Kidney (tissue), 14 donors: ENCODE data around the gene PCDH15. TPM values are rescaled to one million over a fixed set of nuclear protein-coding genes. Genes with fewer than 3 reads are reported as not detected.
A peak's percentile ranks its signal among the peaks of the same experiment; 100 is the strongest.

ENCODE experiments used
- DNase-seq, 5 donors: peaks; one replicate each; pipeline ENCODE4 v3.0.0-alpha.2; 2013 to 2020
- FAIRE-seq: peaks from 2 replicates; lab custom pipeline; 2012; peaks lifted over from hg19 to GRCh38; lab: Jason Lieb, UNC
- H3K27ac ChIP-seq, 2 donors: one replicate each; pipeline ENCODE4 v1.7.0; 2013; ENCODE audit warnings: low read depth in 2 of 2, low read length in 2 of 2, inconsistent platforms in 1 of 2
- H3K27me3 ChIP-seq: one replicate; pipeline ENCODE4 v1.7.1; 2013; ENCODE audit warnings: low read length, inconsistent platforms; ENCODE audit not compliant: control insufficient read depth, insufficient read depth
- H3K36me3 ChIP-seq, 3 donors: one replicate each; pipeline versions ENCODE4 v1.7.0 to v1.7.1; 2013; ENCODE audit warnings: low read length in 3 of 3, control low read depth in 1 of 3, inconsistent platforms in 1 of 3; ENCODE audit not compliant: insufficient read depth in 3 of 3, control insufficient read depth in 2 of 3
- H3K4me1 ChIP-seq, 3 donors: one replicate each; pipeline versions ENCODE4 v1.7.0 to v1.7.1; 2013; ENCODE audit warnings: low read length in 3 of 3, inconsistent platforms in 1 of 3, low read depth in 1 of 3; ENCODE audit not compliant: control insufficient read depth in 2 of 3, insufficient read depth in 2 of 3
- H3K4me3 ChIP-seq, 3 donors: one replicate each; pipeline versions ENCODE4 v1.7.0 to v1.8.1; 2013; ENCODE audit warnings: low read length in 3 of 3, control low read depth in 1 of 3, inconsistent platforms in 1 of 3
- H3K9ac ChIP-seq, 3 donors: one replicate each; pipeline versions ENCODE4 v1.7.0 to v1.7.1; 2013; ENCODE audit warnings: low read length in 3 of 3, control low read depth in 1 of 3, inconsistent platforms in 1 of 3
- H3K9me3 ChIP-seq, 3 donors: one replicate each; pipeline versions ENCODE4 v1.7.0 to v1.7.1; 2013; ENCODE audit warnings: low read length in 3 of 3, control low read depth in 1 of 3, inconsistent platforms in 1 of 3; ENCODE audit not compliant: control insufficient read depth in 2 of 3, insufficient read depth in 1 of 3
- CTCF ChIP-seq: IDR thresholded peaks from 3 replicates; pipeline ENCODE4 v1.5.1; 2012; ENCODE audit warnings: mild to moderate bottlenecking, moderate library complexity, borderline replicate concordance; ENCODE audit not compliant: insufficient read depth; ENCODE audit errors: extremely low read depth
- intact Hi-C: fragments of 100-400 bp; cut with DNase I; formaldehyde crosslinking; loops from one replicate; pipeline ENCODE4 v1.11.1; 2022
- polyA plus RNA-seq: library from polyadenylated mRNA; stranded (reverse); fragments of 350-450 nt; fragmentation: Illumina TruSeq; extraction: RNeasy Lipid Tissue Mini Kit (QIAGEN cat#74804); gene quantifications from one replicate; pipeline ENCODE4 v1.2.3, GENCODE V29; 2014; ENCODE audit warnings: low read depth, low replicate concordance; ENCODE audit not compliant: insufficient read depth
- total RNA-seq: library from RNA; stranded (reverse); fragmentation: NEBNext Ultra II Directional; extraction: Animal tissue kit (Norgen Biotek cat#: 25700); gene quantifications from one replicate; pipeline ENCODE4 v1.2.1, GENCODE V29; 2021
- donor health status: control.
- donor health status: control.
- donor health status: control.
- donor health status: control.
- donor health status: control.
- donor health status: DM: yes; HTN: yes; CAD: no.
- donor health status: Normal renal cell carcinoma (clear cell type).

PCDH15 gene
- total and polyA plus RNA-seq, 2 donors from 2014 or later: 1.5 TPM; not detected in 1

GRCh38 chr10:54728511-54728910, 72.5 kb downstream of the PCDH15 start:
- no peaks in the 10 kb centered on the region for H3K4me1 ChIP-seq
- intact Hi-C loops: no loop called here
- no peaks in the 10 kb centered on the region for H3K36me3 ChIP-seq
- H3K27ac ChIP-seq: no peak overlapping the region
- H3K9ac ChIP-seq: no peak overlapping the region
- no peak for TF ChIP-seq CTCF
- no peak for FAIRE-seq
- no peak overlapping the region for H3K4me3 ChIP-seq
- DNase-seq: no peak
- H3K9me3 ChIP-seq: no peaks in the 10 kb centered on the region
- no peaks in the 10 kb centered on the region for H3K27me3 ChIP-seq

GRCh38 chr10:54722075-54722474, 79.0 kb downstream of the PCDH15 start:
- DNase-seq (no peak), FAIRE-seq (no peak)
- no peak overlapping the region for H3K4me3 ChIP-seq
- no peaks in the 10 kb centered on the region for H3K9me3 ChIP-seq
- intact Hi-C loops: no loop called here
- H3K4me1 ChIP-seq: no peaks in the 10 kb centered on the region
- no peaks in the 10 kb centered on the region for H3K36me3 ChIP-seq
- H3K27ac ChIP-seq: no peak overlapping the region
- no peaks in the 10 kb centered on the region for H3K27me3 ChIP-seq
- no peak for TF ChIP-seq CTCF
- no peak overlapping the region for H3K9ac ChIP-seq

- H3K36me3 ChIP-seq: no peaks in the 10 kb centered on the region
- intact Hi-C loops: no loop called here
- H3K27me3 ChIP-seq: no peaks in the 10 kb centered on the region
- TF ChIP-seq CTCF: no peak
- FAIRE-seq (no peak), DNase-seq (peak in 1 of 5 donors; percentile 10)
- H3K4me1 ChIP-seq: no peaks in the 10 kb centered on the region
- H3K9ac ChIP-seq: no peak overlapping the region
- H3K4me3 ChIP-seq: no peak overlapping the region
- no peaks in the 10 kb centered on the region for H3K9me3 ChIP-seq
- H3K27ac ChIP-seq: no peak overlapping the region
Observed at GRCh38 chr10:54710918-54711317, 90.1 kb downstream of the PCDH15 start.

- no peak for DNase-seq
- intact Hi-C loops: no loop called here
- no peak overlapping the region for H3K27ac ChIP-seq
- no peak overlapping the region for H3K9ac ChIP-seq
- no peak for FAIRE-seq
- H3K36me3 ChIP-seq: no peaks in the 10 kb centered on the region
- no peaks in the 10 kb centered on the region for H3K4me1 ChIP-seq
- no peaks in the 10 kb centered on the region for H3K9me3 ChIP-seq
- H3K4me3 ChIP-seq: no peak overlapping the region
- TF ChIP-seq CTCF: no peak
- H3K27me3 ChIP-seq: no peaks in the 10 kb centered on the region
Observed at GRCh38 chr10:54708591-54708990, 92.4 kb downstream of the PCDH15 start.
